Transverse colon (tissue), 4 donors: ENCODE data around the gene KRT2. TPM values are rescaled to one million over a fixed set of nuclear protein-coding genes. Genes with fewer than 3 reads are reported as not detected.

ENCODE experiments used
- DNase-seq: peaks from one replicate; pipeline ENCODE4 v3.0.0-alpha.2; 2019
- H3K27ac ChIP-seq, 4 donors: fragments of 200-600 bp; sonication (generic); 2 replicates each; pipeline ENCODE4 v1.5.1; 2016 to 2018; ENCODE audit warnings: inconsistent platforms in 4 of 4
- H3K27me3 ChIP-seq: fragments of 200-600 bp; sonication (generic); 2 replicates; pipeline ENCODE4 v1.5.1; 2017; ENCODE audit warnings: inconsistent platforms
- H3K36me3 ChIP-seq, 4 donors: fragments of 200-600 bp; sonication (generic); 2 replicates each; pipeline ENCODE4 v1.5.1; 2017 to 2019; ENCODE audit warnings: inconsistent platforms in 4 of 4
- H3K4me1 ChIP-seq, 4 donors: fragments of 200-600 bp; sonication (generic); 2 replicates each; pipeline ENCODE4 v1.5.1; 2017 to 2020; ENCODE audit warnings: inconsistent platforms in 4 of 4
- H3K4me3 ChIP-seq, 4 donors: fragments of 200-600 bp; sonication (generic); 1 replicate in 1 of 4; 2 replicates in 3 of 4; pipeline versions ENCODE4 v1.5.1 to v1.6.1; 2017 to 2019; ENCODE audit warnings: inconsistent platforms in 4 of 4
- H3K9me3 ChIP-seq, 2 donors: fragments of 200-600 bp; sonication (generic); 2 replicates each; pipeline ENCODE4 v1.5.1; 2017 to 2019; ENCODE audit warnings: inconsistent platforms in 2 of 2
- CTCF ChIP-seq, 5 experiments: fragments of 200-600 bp in 3 of 5; fragments of 450-650 bp in 2 of 5; sonication (generic) in 3 of 5; IDR thresholded peaks; 1 replicate in 2 of 5; 2 replicates in 3 of 5; pipeline ENCODE4 v1.5.1; 2016 to 2017; ENCODE audit warnings: antibody characterized with exemption in 5 of 5, inconsistent platforms in 3 of 5, mild to moderate bottlenecking in 2 of 5, moderate library complexity in 1 of 5
- EP300 ChIP-seq: sonication (generic); formaldehyde crosslinking; IDR thresholded peaks from one replicate; pipeline ENCODE4 v1.6.1; 2017; ENCODE audit warnings: antibody characterized with exemption, low read depth
- POLR2A ChIP-seq: fragments of 450-650 bp; IDR thresholded peaks from one replicate; pipeline ENCODE4 v1.6.1; 2016; ENCODE audit warnings: antibody characterized with exemption, mild to moderate bottlenecking, moderate library complexity
- POLR2AphosphoS5 ChIP-seq, 3 donors: sonication (generic); formaldehyde crosslinking; IDR thresholded peaks; one replicate each; pipeline ENCODE4 v1.6.1; 2016; ENCODE audit warnings: antibody characterized with exemption in 3 of 3
- WGBS, 2 donors: methylation state at CpG; one replicate each; pipeline ENCODE4 v1.1.5; 2018; ENCODE audit warnings: low coverage in 1 of 2; 5-methylcytosine and 5-hydroxymethylcytosine counted together
- in situ Hi-C, 4 donors: fragments of 200-750 bp; cut with MboI; loops; one replicate each; pipeline versions ENCODE4 v1.15.0 to v1.15.1; 2017; ENCODE audit warnings: low sequenced_read_pairs in 3 of 4, low pct_ligation_motif_present in 1 of 4, low pct_unique_long_range_greater_than_20kb in 1 of 4
- intact Hi-C: fragments of 100-400 bp; cut with DNase I; formaldehyde crosslinking; loops from one replicate; pipeline ENCODE4 v1.15.1; 2023; ENCODE audit warnings: low total_unique reads
- total RNA-seq, 4 donors: library from RNA; depleted of rRNA; stranded (reverse); fragments of >200 nt; gene quantifications; one replicate each; pipeline ENCODE4 v1.1.0, GENCODE V29; 2016

Gene KRT2
- total RNA-seq, 4 donors from 2014 or later = not detected

- Histone ChIP-seq H3K4me1 (peaks cover 0 to 10% (median 3%) of the 10 kb centered on the region in 4 donors), H3K9me3 (no peaks in the 10 kb centered on the region), H3K4me3 (no peak overlapping the region), H3K27ac (no peak overlapping the region), H3K36me3 (no peaks in the 10 kb centered on the region), H3K27me3 (no peaks in the 10 kb centered on the region)
- no peak for DNase-seq
- 94% methylated on average over 8 of the region's 8 CpGs; no CpG with 5 or more reads in 1 of the 2 donors for WGBS, 2 donors
- TF ChIP-seq CTCF (IDR thresholded peaks at IDR 0.05) (no peak), POLR2A (no peak), POLR2AphosphoS5 (IDR thresholded peaks at IDR 0.05) (no peak), EP300 (no peak)
- in situ Hi-C loops = no loop called here
- intact Hi-C loops = no loop called here
These were observed 3.9 kb downstream of the KRT2 start for GRCh38 chr12:52648012-52648550.

- intact Hi-C loops (no loop called here), in situ Hi-C loops (no loop called here)
- H3K36me3 ChIP-seq = no peaks in the 10 kb centered on the region
- no peak overlapping the region for H3K27ac ChIP-seq
- H3K9me3 ChIP-seq = no peaks in the 10 kb centered on the region
- TF ChIP-seq POLR2A = no peak
- TF ChIP-seq EP300 = no peak
- TF ChIP-seq CTCF (IDR thresholded peaks at IDR 0.05) = no peak
- TF ChIP-seq POLR2AphosphoS5 (IDR thresholded peaks at IDR 0.05) = no peak
- WGBS, 2 donors = 83 to 92% methylated on average over 1 to 9 of the region's 9 CpGs
- H3K4me1 ChIP-seq = peaks cover 0 to 10% (median 3%) of the 10 kb centered on the region in 4 donors
- no peak overlapping the region for H3K4me3 ChIP-seq
- H3K27me3 ChIP-seq = no peaks in the 10 kb centered on the region
- DNase-seq = no peak
These were observed 4.4 kb downstream of the KRT2 start for GRCh38 chr12:52647601-52648000.

DNA sequence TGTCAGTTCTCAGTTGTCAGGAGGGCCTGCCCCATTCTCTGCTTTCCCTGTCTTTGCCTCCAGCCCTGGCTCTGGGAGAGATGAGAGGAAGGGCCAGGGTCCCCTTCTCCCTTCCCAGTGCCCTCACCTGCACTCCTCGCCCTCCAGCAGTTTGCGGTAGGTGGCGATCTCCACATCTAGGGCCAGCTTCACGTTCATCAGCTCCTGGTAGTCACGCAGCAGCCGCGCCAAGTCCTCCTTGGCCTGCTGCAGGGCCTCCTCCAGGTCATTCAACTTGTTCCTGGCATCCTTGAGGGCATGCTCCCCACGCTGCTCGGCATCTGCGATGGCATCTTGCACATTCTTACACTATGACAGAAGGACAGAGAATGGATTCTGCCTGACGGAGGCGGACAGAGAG, 5.4 kb downstream of the KRT2 start:
- no peaks in the 10 kb centered on the region for H3K36me3 ChIP-seq
- no peaks in the 10 kb centered on the region for H3K9me3 ChIP-seq
- H3K27ac ChIP-seq = no peak overlapping the region
- in situ Hi-C loops (no loop called here), intact Hi-C loops (no loop called here)
- peaks cover 0 to 10% (median 3%) of the 10 kb centered on the region in 4 donors for H3K4me1 ChIP-seq
- peaks cover 5% of the 10 kb centered on the region for H3K27me3 ChIP-seq
- no peak for TF ChIP-seq POLR2AphosphoS5 (IDR thresholded peaks at IDR 0.05)
- TF ChIP-seq POLR2A = no peak
- TF ChIP-seq EP300 = no peak
- no peak for TF ChIP-seq CTCF (IDR thresholded peaks at IDR 0.05)
- WGBS, 2 donors = 93% methylated on average over 12 of the region's 12 CpGs; no CpG with 5 or more reads in 1 of the 2 donors
- H3K4me3 ChIP-seq = no peak overlapping the region
- no peak for DNase-seq

DNA sequence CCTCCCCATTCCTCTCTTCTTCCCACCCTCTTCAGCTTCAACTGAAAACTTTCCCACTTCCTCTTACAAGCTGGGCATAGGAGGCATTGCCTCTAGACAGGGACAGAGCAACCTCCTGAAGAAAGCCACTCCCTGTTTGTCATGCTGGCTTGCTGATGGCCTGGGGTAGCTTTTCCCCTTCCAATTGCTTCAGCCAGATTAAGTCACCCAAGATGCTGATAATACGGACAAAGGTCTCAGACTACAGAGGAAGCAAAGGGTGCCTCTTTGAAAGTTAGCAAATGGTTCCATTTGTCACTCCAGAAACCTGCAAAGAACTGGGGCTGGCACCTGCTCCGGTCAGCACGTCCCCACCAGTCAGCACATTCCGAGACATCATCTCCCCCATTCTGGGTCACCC, 6.0 kb downstream of the KRT2 start:
- peaks cover 5% of the 10 kb centered on the region for H3K27me3 ChIP-seq
- in situ Hi-C loops (no loop called here), intact Hi-C loops (no loop called here)
- DNase-seq = no peak
- H3K36me3 ChIP-seq = no peaks in the 10 kb centered on the region
- no peaks in the 10 kb centered on the region for H3K9me3 ChIP-seq
- WGBS, 2 donors = 79% methylated on average over 4 of the region's 4 CpGs; no CpG with 5 or more reads in 1 of the 2 donors
- no peak overlapping the region for H3K4me3 ChIP-seq
- TF ChIP-seq CTCF (IDR thresholded peaks at IDR 0.05) (no peak), EP300 (no peak), POLR2A (no peak), POLR2AphosphoS5 (IDR thresholded peaks at IDR 0.05) (no peak)
- H3K4me1 ChIP-seq = peaks cover 0 to 7% (median 3%) of the 10 kb centered on the region in 4 donors
- no peak overlapping the region for H3K27ac ChIP-seq
